Activated CD4-positive, alpha-beta T cell treated with anti-CD3 and anti-CD28 coated beads, Interleukin-2, amount 10 ng/mL, durations not matched to agents 24 days and 14 days (primary cell): Measurements from ENCODE around the gene B4GALT5. TPM values are rescaled to one million over a fixed set of nuclear protein-coding genes. Genes with fewer than 3 reads are reported as not detected.
"Not testable (repeated sequence)": the region's sequence is repeated elsewhere in the genome, so short reads cannot be mapped to it uniquely, and the experiment has no call there.

Source experiments
- DNase-seq: peaks from one replicate; pipeline ENCODE4 v3.0.0; 2022
- H3K27ac Mint-ChIP-seq: one replicate; pipeline ENCODE4 v1.8.0; 2022; ENCODE audit warnings: mild to moderate bottlenecking, mixed read lengths
- H3K27me3 Mint-ChIP-seq: one replicate; pipeline ENCODE4 v1.8.0; 2022; ENCODE audit warnings: mixed read lengths
- H3K36me3 Mint-ChIP-seq: one replicate; pipeline ENCODE4 v1.8.0; 2022; ENCODE audit warnings: low read depth, mild to moderate bottlenecking, mixed read lengths
- H3K4me1 Mint-ChIP-seq: one replicate; pipeline ENCODE4 v1.8.0; 2021; ENCODE audit warnings: mixed read lengths
- H3K4me3 Mint-ChIP-seq: one replicate; pipeline ENCODE4 v1.8.0; 2022; ENCODE audit warnings: mild to moderate bottlenecking, moderate library complexity, mixed read lengths
- H3K9me3 Mint-ChIP-seq: one replicate; pipeline ENCODE4 v1.8.0; 2021; ENCODE audit warnings: mixed read lengths
- intact Hi-C: fragments of 100-400 bp; cut with micrococcal nuclease; formaldehyde crosslinking; loops from one replicate; pipeline ENCODE4 v1.15.1; 2023
- total RNA-seq: library from RNA; stranded (reverse); gene quantifications from 2 replicates; pipeline ENCODE4 v1.2.3, GENCODE V29; 2022

Gene B4GALT5
- total RNA-seq, 1 donor from 2014 or later = 39.1 TPM

DNA sequence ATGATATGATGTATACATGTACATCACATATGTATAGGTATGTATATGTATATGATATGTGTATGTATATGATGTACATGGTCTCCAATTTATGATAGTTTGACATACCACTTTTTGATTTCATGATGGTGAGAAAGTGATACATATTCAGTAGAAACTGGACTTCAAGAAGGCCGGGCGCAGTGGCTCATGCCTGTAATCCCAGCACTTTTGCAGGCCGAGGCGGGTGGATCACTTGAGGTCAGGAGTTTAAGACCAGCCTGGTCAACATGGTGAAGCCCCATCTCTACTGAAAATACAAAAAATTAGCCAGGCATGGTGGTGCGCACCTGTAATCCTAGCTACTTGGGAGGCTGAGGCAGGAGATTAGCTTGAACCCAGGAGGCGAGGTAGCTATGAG is 10.1 kb upstream of the B4GALT5 start:
- H3K9me3 Mint-ChIP-seq, DNase-seq, H3K36me3 Mint-ChIP-seq, H3K4me3 Mint-ChIP-seq, intact Hi-C loops, H3K27ac Mint-ChIP-seq, H3K27me3 Mint-ChIP-seq: not testable (repeated sequence)
- H3K4me1 Mint-ChIP-seq = peaks cover 13% of the 10 kb centered on the region

DNA sequence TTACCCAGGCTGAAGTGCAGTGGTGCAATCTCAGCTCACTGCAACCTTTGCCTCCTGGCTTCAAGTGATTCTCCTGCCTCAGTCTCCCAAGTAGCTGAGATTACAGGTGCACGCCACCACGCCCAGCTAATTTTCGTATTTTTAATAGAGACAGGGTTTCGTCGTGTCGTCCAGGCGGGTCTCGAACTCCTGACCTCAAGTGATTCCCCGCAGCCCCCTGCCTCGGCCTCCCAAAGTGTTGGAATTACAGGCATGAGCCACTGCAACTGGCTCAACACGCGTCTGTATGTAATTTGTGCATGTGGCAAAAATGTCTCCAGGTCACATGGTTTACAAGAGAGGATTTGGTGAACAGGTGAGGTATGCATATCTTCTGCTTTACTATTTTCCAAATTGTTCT is 7.6 kb upstream of the B4GALT5 start:
- H3K4me3 Mint-ChIP-seq, DNase-seq, H3K36me3 Mint-ChIP-seq, H3K9me3 Mint-ChIP-seq, intact Hi-C loops, H3K27me3 Mint-ChIP-seq, H3K27ac Mint-ChIP-seq: not testable (repeated sequence)
- peaks cover 18% of the 10 kb centered on the region for H3K4me1 Mint-ChIP-seq

DNA sequence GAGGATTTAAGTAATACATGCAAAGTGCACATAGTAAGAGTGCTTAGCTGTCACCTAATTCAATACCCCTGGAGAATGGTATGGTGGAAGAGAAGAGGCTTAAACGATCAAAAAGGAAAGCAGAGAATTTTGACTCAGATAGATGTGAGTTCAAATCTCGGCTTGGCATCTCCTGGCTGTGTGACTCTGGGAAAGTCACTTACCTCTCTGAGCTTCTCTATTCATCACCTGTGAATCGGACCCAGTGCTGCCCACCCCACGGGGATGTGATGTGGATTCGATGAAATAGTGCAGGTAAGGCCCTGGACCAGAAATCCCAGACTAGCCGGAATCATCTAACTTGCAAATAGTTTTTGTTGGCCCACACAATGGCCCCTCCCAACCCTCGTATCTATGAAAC is 1.8 kb upstream of the B4GALT5 start:
- Mint-ChIP-seq H3K4me1 (peaks cover 28% of the 10 kb centered on the region), H3K36me3 (peaks cover 2% of the 10 kb centered on the region), H3K27ac (no peak overlapping the region), H3K27me3 (no peaks in the 10 kb centered on the region), H3K4me3 (peak overlapping the region; percentile 3), H3K9me3 (no peaks in the 10 kb centered on the region)
- no peak for DNase-seq
- intact Hi-C loops = no loop called here

DNA sequence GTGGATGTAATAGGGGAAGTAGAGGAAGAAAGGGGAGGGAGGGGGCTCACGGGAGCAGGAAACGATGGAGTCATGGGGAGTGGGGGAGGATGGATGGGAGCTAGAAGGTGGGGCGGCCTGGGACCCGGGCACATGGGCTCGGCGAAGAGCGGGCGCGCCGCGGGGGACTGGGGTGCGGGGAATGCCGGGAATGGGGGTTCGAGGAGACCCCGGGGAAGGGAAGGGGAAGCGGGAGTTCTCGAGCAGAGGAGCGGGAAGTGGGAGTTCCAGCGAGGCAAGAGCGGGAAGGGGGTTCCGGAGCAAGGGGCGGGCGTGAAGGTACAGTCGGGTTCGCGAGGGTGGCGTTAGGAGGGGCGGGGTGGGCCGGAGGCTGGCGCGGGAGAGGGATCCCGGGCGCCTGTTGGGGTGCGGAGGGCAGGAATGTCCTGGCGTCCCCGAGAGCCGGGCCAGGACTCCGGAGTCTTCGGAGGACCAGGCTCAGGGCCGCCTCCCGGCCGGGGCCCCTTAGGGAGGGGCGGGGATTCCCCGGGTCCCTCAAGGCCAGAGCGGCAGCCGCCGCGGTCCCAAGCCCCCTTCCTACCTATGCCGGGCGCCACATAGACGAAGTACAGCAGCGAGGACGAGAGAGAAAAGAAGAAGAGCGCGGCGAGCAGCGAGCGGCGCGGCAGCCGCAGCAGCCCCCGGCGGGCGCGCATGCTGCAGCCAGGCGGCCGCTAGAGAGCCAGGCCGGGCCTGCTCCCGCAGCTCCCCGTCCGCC is 504 bp downstream of the B4GALT5 start:
- peaks cover 2% of the 10 kb centered on the region for H3K36me3 Mint-ChIP-seq
- H3K4me1 Mint-ChIP-seq = peaks cover 30% of the 10 kb centered on the region
- H3K9me3 Mint-ChIP-seq = no peaks in the 10 kb centered on the region
- H3K27me3 Mint-ChIP-seq = no peaks in the 10 kb centered on the region
- intact Hi-C loops = loop anchor here (2.0 to 5.0 kb wide), 3 partner anchors 36 to 100 kb away; partner anchors contain the start of gene SLC9A8
- peak; percentile 81 for DNase-seq
- peak overlapping the region; percentile 94 for H3K4me3 Mint-ChIP-seq
- peak overlapping the region; percentile 91 for H3K27ac Mint-ChIP-seq

DNA sequence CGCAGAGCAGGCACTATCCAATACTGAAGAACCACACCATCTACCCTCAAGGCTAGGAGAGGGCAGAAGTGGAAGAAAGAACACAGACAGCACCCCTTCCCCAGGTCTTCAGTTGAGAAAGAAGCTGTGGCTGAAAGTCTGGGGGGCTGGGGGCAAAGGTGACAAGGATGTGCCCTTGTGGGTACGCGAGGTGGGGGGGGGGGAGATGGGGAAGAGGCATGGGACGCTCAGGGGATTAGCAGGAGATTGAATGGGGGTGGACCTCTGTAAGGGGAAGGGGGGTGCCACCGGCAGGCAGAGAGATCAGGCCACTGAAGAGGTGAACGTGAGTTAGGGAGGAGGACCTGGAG is 1.1 kb downstream of the B4GALT5 start:
- Mint-ChIP-seq H3K4me1 (peaks cover 27% of the 10 kb centered on the region), H3K4me3 (peak overlapping the region; percentile 94), H3K27ac (peak overlapping the region; percentile 91), H3K27me3 (no peaks in the 10 kb centered on the region), H3K9me3 (no peaks in the 10 kb centered on the region), H3K36me3 (peaks cover 2% of the 10 kb centered on the region)
- intact Hi-C loops = loop anchor here (2.0 to 5.0 kb wide), 3 partner anchors 35 to 100 kb away; partner anchors contain the start of gene SLC9A8
- DNase-seq = no peak

DNA sequence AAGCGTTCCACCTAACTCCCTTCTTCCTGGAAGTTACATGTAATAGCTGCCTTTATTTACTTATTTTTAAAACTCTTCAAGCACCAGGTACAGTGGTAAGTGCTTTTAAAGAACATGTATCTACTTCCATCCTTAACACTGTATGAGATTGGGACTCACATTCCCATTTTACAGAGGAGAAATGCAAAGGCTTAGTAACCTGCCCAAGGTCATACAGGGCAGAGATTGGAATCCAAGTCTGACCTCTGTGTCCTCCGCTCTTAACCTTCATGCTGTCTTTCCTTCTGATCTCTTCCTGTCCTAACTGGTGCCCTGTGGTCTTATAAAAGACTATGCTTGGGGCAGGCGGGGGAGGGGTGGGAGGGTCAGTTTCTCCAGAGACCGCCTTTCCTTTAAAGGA is 1.6 kb downstream of the B4GALT5 start:
- peaks cover 2% of the 10 kb centered on the region for H3K36me3 Mint-ChIP-seq
- no peaks in the 10 kb centered on the region for H3K9me3 Mint-ChIP-seq
- intact Hi-C loops = loop anchor here (2.0 to 5.0 kb wide), 3 partner anchors 35 to 101 kb away; partner anchors contain the start of gene SLC9A8
- peaks cover 25% of the 10 kb centered on the region for H3K4me1 Mint-ChIP-seq
- no peaks in the 10 kb centered on the region for H3K27me3 Mint-ChIP-seq
- H3K27ac Mint-ChIP-seq = peak overlapping the region; percentile 40
- peak overlapping the region; percentile 94 for H3K4me3 Mint-ChIP-seq
- DNase-seq = no peak

DNA sequence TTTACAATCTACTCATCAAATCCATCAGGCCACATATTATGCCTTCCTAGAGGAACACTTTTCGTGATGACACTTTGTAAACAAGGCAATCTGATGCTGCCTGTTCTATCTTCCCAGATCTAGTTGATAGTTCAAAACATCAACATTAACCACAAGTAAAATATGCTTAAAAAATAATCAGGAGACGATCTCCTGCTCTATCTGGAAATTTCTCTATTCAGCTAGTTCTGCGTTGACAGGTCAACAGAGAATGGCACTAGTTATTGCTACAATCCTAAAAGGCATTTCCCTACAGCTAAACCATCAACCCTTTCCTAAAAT is 2.1 kb downstream of the B4GALT5 start:
- Mint-ChIP-seq H3K36me3 (peaks cover 2% of the 10 kb centered on the region), H3K27me3 (no peaks in the 10 kb centered on the region), H3K4me3 (peak overlapping the region; percentile 94), H3K27ac (no peak overlapping the region), H3K9me3 (no peaks in the 10 kb centered on the region), H3K4me1 (peaks cover 28% of the 10 kb centered on the region)
- intact Hi-C loops = loop anchor here (5.0 kb wide), 2 partner anchors 34 to 89 kb away; no protein-coding TSS in a partner anchor
- DNase-seq = no peak

DNA sequence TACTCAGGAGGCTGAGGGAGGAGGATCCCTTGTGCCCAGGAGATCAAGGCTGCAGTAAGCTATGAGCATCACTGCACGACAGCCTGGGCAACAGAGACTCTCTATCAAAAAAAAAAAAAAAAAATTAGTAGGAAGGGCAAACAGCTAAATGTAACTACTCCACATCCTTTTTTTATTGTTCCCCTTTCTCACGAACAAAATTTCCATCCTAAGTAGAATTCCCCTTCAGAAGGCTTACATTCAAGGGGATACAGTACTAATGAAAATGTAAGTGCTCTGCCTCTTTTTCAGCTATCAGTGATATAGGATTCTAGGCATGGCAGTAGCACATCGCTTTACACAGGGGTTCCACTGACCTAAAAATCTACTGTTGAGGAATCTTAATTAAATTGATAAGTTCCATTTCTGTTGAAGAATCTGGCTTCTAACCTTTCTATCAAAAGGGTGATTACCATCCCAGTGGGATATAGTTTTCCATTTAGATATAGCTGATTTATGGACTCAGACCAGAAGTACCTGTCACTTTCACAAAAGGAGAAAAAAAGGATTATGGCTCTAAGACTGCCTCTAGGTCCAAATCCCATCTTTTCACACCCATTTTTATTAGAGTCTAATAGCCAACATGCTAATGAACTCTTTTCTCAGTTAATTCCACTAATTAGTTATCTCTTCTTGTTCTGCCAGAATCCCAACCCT is 2.6 kb downstream of the B4GALT5 start:
- no peaks in the 10 kb centered on the region for H3K9me3 Mint-ChIP-seq
- H3K36me3 Mint-ChIP-seq = peaks cover 2% of the 10 kb centered on the region
- peak overlapping the region; percentile 94 for H3K4me3 Mint-ChIP-seq
- no peak for DNase-seq
- no peak overlapping the region for H3K27ac Mint-ChIP-seq
- intact Hi-C loops = loop anchor here (5.0 kb wide), 2 partner anchors 34 to 89 kb away; no protein-coding TSS in a partner anchor
- no peaks in the 10 kb centered on the region for H3K27me3 Mint-ChIP-seq
- peaks cover 33% of the 10 kb centered on the region for H3K4me1 Mint-ChIP-seq

DNA sequence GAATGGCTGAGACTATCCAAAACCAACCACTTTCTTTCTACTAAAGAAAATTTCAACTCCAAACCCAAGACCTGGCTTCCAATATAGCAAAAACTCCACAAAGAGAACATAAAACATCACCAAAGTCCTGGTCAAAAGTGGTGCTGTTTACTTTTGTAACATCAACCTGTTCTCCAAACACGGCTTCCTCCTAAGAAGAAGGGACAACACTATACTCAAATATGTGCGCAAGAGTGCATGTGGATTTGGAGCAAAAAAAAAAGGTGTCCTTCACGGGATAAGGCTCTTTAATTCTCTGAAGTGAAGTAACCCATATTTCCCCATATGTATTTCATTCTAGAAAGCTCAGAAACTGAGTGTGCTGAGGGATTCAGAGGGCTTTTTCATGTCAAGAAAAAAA is 6.6 kb downstream of the B4GALT5 start:
- Mint-ChIP-seq H3K4me3 (no peak overlapping the region), H3K4me1 (peaks cover 36% of the 10 kb centered on the region), H3K36me3 (peaks cover 2% of the 10 kb centered on the region), H3K27me3 (no peaks in the 10 kb centered on the region), H3K9me3 (no peaks in the 10 kb centered on the region), H3K27ac (no peak overlapping the region)
- no peak for DNase-seq
- intact Hi-C loops = no loop called here

DNA sequence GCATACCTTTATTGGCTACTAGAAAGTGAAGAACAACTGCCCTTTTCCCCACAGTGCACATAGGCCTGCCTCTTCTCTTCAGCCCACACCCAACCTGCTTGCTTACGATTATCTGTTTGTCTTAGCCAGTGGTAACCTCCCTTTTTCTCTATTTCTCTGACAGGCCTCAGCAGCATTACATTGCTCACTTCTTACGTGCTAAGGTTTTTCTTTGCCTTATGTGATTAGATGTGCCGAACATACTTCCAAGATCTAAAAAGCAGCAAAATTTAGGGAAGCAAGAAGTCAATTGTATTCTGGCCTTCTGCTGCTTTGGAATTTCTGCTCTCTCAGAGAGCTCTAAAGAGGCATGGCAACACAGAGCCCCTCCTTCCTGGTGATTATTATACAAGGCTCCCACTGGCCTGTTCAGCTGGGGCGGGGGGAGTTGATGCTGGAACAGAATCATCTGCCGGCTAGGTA is 7.0 kb downstream of the B4GALT5 start:
- intact Hi-C loops = no loop called here
- no peak for DNase-seq
- Mint-ChIP-seq H3K36me3 (peaks cover 5% of the 10 kb centered on the region), H3K27ac (peak overlapping the region; percentile 11), H3K4me1 (peaks cover 35% of the 10 kb centered on the region), H3K9me3 (no peaks in the 10 kb centered on the region), H3K4me3 (no peak overlapping the region), H3K27me3 (no peaks in the 10 kb centered on the region)

DNA sequence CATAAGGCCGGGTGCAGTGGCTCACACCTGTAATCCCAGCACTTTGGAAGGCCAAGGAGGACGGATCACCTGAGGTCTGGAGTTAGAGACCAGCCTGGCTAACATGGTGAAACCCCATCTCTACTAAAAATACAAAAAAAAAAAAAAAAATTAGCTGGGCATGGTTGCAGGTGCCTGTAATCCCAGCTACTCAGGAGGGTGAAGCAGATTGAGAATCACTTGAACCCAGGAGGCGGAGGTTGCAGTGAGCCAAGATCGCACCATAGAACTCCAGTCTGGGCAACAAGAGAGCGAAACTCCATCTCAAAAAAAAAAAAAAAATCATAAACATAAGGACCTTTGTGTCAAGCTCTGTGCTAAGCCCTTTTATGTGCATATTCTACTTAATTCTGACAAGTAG is 7.8 kb downstream of the B4GALT5 start:
- H3K27ac Mint-ChIP-seq, H3K36me3 Mint-ChIP-seq, H3K4me3 Mint-ChIP-seq: not testable (repeated sequence)

DNA sequence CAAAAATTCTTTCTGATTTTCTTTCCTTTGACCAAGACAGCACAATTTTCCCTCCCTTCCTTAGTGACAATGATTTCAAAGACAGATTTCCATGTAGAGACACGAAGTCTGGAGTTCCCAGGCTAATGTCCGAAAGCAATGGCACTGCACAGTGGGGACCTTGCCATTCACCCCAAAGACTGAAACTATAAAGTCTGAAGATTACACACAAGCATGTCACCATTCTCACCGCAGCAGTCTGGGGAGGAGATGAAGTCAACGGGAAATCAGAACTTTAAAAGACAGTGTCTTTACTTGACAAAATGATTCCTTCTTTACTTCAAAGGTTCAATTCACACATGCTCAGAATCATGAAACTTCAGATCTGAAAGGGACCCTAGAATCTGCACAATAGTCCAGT is 8.3 kb downstream of the B4GALT5 start:
- peaks cover 39% of the 10 kb centered on the region for H3K4me1 Mint-ChIP-seq
- H3K27me3 Mint-ChIP-seq = no peaks in the 10 kb centered on the region
- DNase-seq = no peak
- H3K4me3 Mint-ChIP-seq = peak overlapping the region; percentile 1
- peak overlapping the region; percentile 60 for H3K27ac Mint-ChIP-seq
- H3K36me3 Mint-ChIP-seq = peaks cover 5% of the 10 kb centered on the region
- intact Hi-C loops = no loop called here
- no peaks in the 10 kb centered on the region for H3K9me3 Mint-ChIP-seq

More for the DNA sequence above, 7.8 kb downstream of the B4GALT5 start:
- intact Hi-C loops, DNase-seq, H3K27me3 Mint-ChIP-seq, H3K9me3 Mint-ChIP-seq: not testable (repeated sequence)
- peaks cover 38% of the 10 kb centered on the region for H3K4me1 Mint-ChIP-seq

DNA sequence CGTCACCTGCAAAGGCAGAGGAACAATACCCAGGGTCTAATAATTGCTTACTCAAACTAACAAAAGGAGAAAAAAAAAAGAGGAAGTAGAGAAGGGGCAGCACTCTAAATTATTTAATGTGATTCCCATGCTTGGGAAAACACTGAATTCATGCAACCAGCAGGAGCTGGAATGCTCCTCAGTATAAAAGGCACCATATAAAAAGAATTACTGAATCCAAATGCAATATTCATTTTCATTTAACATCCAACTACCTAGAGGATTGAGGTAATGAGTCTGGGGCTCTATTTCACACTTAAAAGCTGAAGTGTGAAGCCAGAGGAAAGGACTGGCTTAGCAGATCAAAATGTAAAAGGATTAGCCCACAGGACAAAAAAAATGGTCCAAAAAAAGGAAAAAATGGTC is 8.7 kb downstream of the B4GALT5 start:
- intact Hi-C loops = no loop called here
- peak overlapping the region; percentile 29 for H3K4me3 Mint-ChIP-seq
- no peak overlapping the region for H3K27ac Mint-ChIP-seq
- H3K36me3 Mint-ChIP-seq = peaks cover 5% of the 10 kb centered on the region
- no peaks in the 10 kb centered on the region for H3K9me3 Mint-ChIP-seq
- no peak for DNase-seq
- peaks cover 40% of the 10 kb centered on the region for H3K4me1 Mint-ChIP-seq
- no peaks in the 10 kb centered on the region for H3K27me3 Mint-ChIP-seq

DNA sequence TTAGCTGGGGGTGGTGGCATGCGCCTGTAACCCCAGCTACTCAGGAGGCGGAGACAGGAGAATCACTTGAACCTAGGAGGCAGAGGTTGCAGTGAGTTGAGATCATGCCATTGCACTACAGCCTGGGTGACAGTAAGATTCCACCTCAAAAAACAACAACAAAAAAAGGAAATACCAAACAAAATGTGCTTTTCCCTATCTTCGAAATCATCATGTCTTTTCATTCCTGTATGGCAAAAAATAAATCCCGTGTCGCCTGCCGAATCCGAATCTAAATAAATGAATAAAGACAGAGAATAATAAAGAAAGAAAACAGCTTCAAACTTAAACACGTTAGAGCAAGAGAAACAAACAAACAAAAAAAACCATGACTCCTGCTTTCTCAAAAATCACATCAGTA is 11.8 kb downstream of the B4GALT5 start:
- Mint-ChIP-seq H3K27ac (peak overlapping the region; percentile 48), H3K27me3 (no peaks in the 10 kb centered on the region), H3K4me1 (peaks cover 58% of the 10 kb centered on the region), H3K36me3 (peaks cover 6% of the 10 kb centered on the region), H3K4me3 (no peak overlapping the region), H3K9me3 (no peaks in the 10 kb centered on the region)
- DNase-seq = no peak
- intact Hi-C loops = no loop called here
